ENCODE data around the gene NEIL1. TPM values are rescaled to one million over a fixed set of nuclear protein-coding genes. Genes with fewer than 3 reads are reported as not detected.
"Not testable (repeated sequence)": the region's sequence is repeated elsewhere in the genome, so short reads cannot be mapped to it uniquely, and the experiment has no call there.

NEIL1 gene
- total and polyA plus RNA-seq, 7 experiments from 2014 or later, result 1.7 to 49.9 (median 14.7) TPM

DNA sequence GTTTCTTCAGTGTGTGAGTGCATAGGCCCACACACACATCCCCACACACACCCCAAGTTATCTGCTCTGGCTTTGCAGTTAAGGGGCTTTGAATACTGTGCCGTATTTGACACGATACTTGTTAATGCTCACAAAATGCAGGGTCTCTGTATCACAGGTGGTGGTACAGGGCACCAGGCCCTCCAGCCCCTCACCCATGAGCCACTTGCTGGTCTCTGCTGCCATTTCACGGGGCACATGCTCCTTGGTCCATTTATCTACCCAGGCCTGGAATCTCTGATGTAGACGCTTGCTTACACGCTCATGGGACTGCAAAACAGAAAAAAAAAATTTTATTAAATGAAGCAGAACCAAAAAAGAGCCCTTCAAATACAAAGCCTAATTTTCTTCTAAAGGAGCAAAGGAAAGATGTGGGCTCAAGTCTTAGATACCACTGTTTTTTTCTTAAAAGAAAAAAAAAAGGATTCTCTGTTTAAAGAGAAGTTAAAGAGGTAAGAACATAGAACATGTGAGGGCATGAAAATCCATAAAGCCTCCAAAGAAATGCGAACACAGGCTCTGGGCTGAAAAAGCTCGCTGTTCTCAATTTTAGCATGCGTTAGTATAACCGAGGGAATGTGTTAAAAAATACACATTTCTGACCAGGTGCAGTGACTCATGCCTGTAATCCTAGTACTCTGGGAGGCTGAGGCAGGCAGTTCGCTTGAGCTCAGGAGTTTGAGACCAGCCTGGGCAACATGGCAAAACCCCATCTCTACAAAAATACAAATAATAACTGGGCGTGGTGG lies 25.3 kb downstream of the NEIL1 start:
- peak in 1 of 9 donors; percentile 11 for DNase-seq
- H3K4me3 ChIP-seq (ENCODE audit: low read length), result no peak overlapping the region
- no peaks in the 10 kb centered on the region for H3K27me3 ChIP-seq (ENCODE audit: control insufficient read depth in 2 of 2, insufficient read depth in 2 of 2, low read length in 2 of 2)
- intact Hi-C loops (cut with micrococcal nuclease), result no loop called here
- no peak overlapping the region for H3K27ac ChIP-seq (ENCODE audit: low read depth, low read length)
- peaks cover 10 to 63% (median 28%) of the 10 kb centered on the region in 3 experiments for H3K36me3 ChIP-seq (ENCODE audit: control insufficient read depth in 2 of 3, insufficient read depth in 3 of 3, low read length in 3 of 3)
- ChIA-PET CTCF (no interaction called here), POLR2A (interaction anchor here (0.7 to 6.3 kb wide), 4 partner anchors 9 to 275 kb away, joined by 3 to 94 read pairs (median 4); partner anchors contain the start of gene NEIL1)
- Mint-ChIP-seq H3K27ac (peak overlapping the region in 1 of 9 donors; percentile 65), H3K36me3 (peaks cover 12 to 44% (median 23%) of the 10 kb centered on the region in 5 donors), H3K4me3 (no peak overlapping the region), H3K4me1 (peaks cover 15 to 30% (median 22%) of the 10 kb centered on the region in 7 donors), H3K9me3 (peaks cover 0 to 2% (median 0%) of the 10 kb centered on the region in 11 donors), H3K27me3 (no peaks in the 10 kb centered on the region)
- H3K4me1 ChIP-seq (ENCODE audit: control insufficient read depth in 2 of 2, insufficient read depth in 2 of 2, low read length in 2 of 2), result peaks cover 11 to 15% of the 10 kb centered on the region in 2 donors
- no peaks in the 10 kb centered on the region for H3K9me3 ChIP-seq (ENCODE audit: control insufficient read depth in 2 of 3, low read length in 3 of 3)
- ATAC-seq, result no peak

DNA sequence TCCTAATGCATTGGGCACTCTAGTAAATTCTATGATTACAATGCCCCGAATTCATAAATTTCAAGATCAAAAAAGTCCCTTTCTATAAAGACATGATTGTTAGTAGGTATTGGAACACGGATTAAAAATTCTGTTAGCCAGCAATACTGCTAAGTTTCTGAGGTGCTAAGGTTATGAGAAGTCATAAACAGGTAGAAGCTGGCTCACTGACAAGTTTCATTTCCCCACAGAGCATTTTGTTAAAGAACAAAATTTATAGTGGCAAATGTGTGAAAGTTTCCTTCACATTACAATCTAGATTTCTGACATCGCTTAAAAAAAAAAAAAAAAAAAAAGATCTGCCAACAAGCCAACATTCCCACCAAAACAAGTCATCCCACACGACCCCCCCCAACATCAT lies 33.9 kb downstream of the NEIL1 start:
- H3K27me3 ChIP-seq (ENCODE audit: control insufficient read depth in 2 of 2, insufficient read depth in 2 of 2, low read length in 2 of 2), result no peaks in the 10 kb centered on the region
- DNase-seq (no peak), ATAC-seq (no peak)
- Mint-ChIP-seq H3K4me1 (peaks cover 0 to 4% (median 0%) of the 10 kb centered on the region in 7 donors), H3K27me3 (no peaks in the 10 kb centered on the region), H3K27ac (peak overlapping the region in 2 of 9 donors; percentile 2 to 22), H3K4me3 (no peak overlapping the region), H3K36me3 (peaks cover 8 to 44% (median 22%) of the 10 kb centered on the region in 5 donors), H3K9me3 (no peaks in the 10 kb centered on the region)
- peaks cover 29 to 79% (median 31%) of the 10 kb centered on the region in 3 experiments for H3K36me3 ChIP-seq (ENCODE audit: control insufficient read depth in 2 of 3, insufficient read depth in 3 of 3, low read length in 3 of 3)
- CTCF ChIA-PET, result interaction anchor here (0.7 kb wide), 1 partner anchor 30 kb away, joined by 3 read pairs; no protein-coding TSS in a partner anchor
- H3K4me3 ChIP-seq (ENCODE audit: low read length), result no peak overlapping the region
- POLR2A ChIA-PET, result interaction anchor here (0.6 to 2.2 kb wide), 5 partner anchors 8 to 216 kb away, joined by 3 to 8 read pairs (median 3); no protein-coding TSS in a partner anchor
- H3K27ac ChIP-seq (ENCODE audit: low read depth, low read length), result no peak overlapping the region
- intact Hi-C loops (cut with micrococcal nuclease), result no loop called here
- H3K4me1 ChIP-seq (ENCODE audit: control insufficient read depth in 2 of 2, insufficient read depth in 2 of 2, low read length in 2 of 2), result no peaks in the 10 kb centered on the region
- no peaks in the 10 kb centered on the region for H3K9me3 ChIP-seq (ENCODE audit: control insufficient read depth in 2 of 3, low read length in 3 of 3)

DNA sequence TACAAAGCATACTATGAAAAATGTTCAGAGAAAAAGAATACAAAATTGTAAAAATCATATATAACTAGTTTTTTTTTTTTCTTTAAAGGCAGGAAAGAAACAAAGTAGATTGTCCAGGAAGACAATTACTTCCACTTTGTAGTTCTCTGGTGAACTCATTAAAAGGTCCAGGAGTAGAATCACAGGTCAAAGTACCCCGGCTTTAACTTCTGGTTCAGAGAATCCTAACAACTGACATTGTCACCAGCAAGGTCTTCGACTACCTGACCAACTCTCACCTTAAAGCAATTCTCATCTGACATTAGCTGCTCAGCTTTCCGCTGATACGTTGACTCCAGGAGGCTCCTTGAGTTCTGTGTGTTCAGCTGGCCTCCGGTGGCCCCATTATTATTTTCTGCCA lies 37.1 kb downstream of the NEIL1 start:
- DNase-seq; POLR2A ChIA-PET; H3K4me3 Mint-ChIP-seq; H3K4me1 ChIP-seq (ENCODE audit: control insufficient read depth in 2 of 2, insufficient read depth in 2 of 2, low read length in 2 of 2); H3K9me3 Mint-ChIP-seq; H3K27ac ChIP-seq (ENCODE audit: low read depth, low read length); ATAC-seq; H3K27me3 Mint-ChIP-seq; CTCF ChIA-PET; H3K4me3 ChIP-seq (ENCODE audit: low read length); H3K27me3 ChIP-seq (ENCODE audit: control insufficient read depth in 2 of 2, insufficient read depth in 2 of 2, low read length in 2 of 2); H3K9me3 ChIP-seq (ENCODE audit: control insufficient read depth in 2 of 3, low read length in 3 of 3); H3K4me1 Mint-ChIP-seq: not testable (repeated sequence)
- Mint-ChIP-seq H3K27ac (peak overlapping the region in 1 of 9 donors; percentile 16), H3K36me3 (peaks cover 8 to 46% (median 22%) of the 10 kb centered on the region in 5 donors)
- peaks cover 31 to 88% (median 41%) of the 10 kb centered on the region in 3 experiments for H3K36me3 ChIP-seq (ENCODE audit: control insufficient read depth in 2 of 3, insufficient read depth in 3 of 3, low read length in 3 of 3)
- intact Hi-C loops (cut with micrococcal nuclease), result loop anchor here in 1 of 2 donors (2.0 kb wide), 1 partner anchor 17 kb away; no protein-coding TSS in a partner anchor

DNA sequence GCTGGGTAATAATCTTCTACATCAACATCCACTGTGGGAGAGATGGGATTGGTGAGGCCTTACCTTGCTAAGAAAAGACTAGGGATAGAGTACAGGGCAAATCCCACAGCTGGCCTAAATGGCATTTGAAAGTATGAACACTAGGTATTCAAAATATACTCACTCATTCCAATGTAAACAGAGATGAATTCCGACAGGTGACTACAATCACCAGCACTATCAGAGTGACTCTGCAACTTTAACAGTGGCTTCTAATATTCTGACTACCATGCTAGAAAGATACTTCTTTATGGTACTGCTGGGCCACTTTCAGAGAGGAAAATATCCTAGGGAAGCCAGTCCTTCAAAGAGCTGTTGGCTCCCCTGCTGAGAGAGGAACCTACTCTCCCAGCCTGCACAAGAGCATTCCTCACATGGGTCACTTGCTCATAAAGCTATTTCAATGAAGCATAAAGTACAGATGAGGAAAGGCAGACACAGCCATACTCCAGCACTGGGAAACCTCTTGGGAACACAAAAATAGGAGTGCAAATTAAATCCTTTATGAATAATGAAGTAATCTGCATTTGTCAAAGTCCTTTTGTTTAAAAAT lies 43.0 kb downstream of the NEIL1 start:
- H3K27me3 Mint-ChIP-seq, result no peaks in the 10 kb centered on the region
- CTCF ChIA-PET, result no interaction called here
- no peaks in the 10 kb centered on the region for H3K9me3 Mint-ChIP-seq
- H3K9me3 ChIP-seq (ENCODE audit: control insufficient read depth in 2 of 3, low read length in 3 of 3), result no peaks in the 10 kb centered on the region
- ATAC-seq (no peak), DNase-seq (no peak)
- POLR2A ChIA-PET, result interaction anchor here (0.8 to 1.5 kb wide), 2 partner anchors 10 to 14 kb away, joined by 3 read pairs; no protein-coding TSS in a partner anchor
- H3K27me3 ChIP-seq (ENCODE audit: control insufficient read depth in 2 of 2, insufficient read depth in 2 of 2, low read length in 2 of 2), result no peaks in the 10 kb centered on the region
- intact Hi-C loops (cut with micrococcal nuclease), result no loop called here
- no peak overlapping the region for H3K4me3 ChIP-seq (ENCODE audit: low read length)
- H3K36me3 Mint-ChIP-seq, result peaks cover 8 to 57% (median 26%) of the 10 kb centered on the region in 5 donors
- peaks cover 4 to 16% (median 9%) of the 10 kb centered on the region in 7 donors for H3K4me1 Mint-ChIP-seq
- H3K36me3 ChIP-seq (ENCODE audit: control insufficient read depth in 2 of 3, insufficient read depth in 3 of 3, low read length in 3 of 3), result peaks cover 40 to 98% (median 50%) of the 10 kb centered on the region in 3 experiments
- no peak overlapping the region for H3K4me3 Mint-ChIP-seq
- H3K27ac ChIP-seq (ENCODE audit: low read depth, low read length), result no peak overlapping the region
- peak overlapping the region in 1 of 9 donors; percentile 63 for H3K27ac Mint-ChIP-seq
- H3K4me1 ChIP-seq (ENCODE audit: control insufficient read depth in 2 of 2, insufficient read depth in 2 of 2, low read length in 2 of 2), result peaks cover 0 to 3% of the 10 kb centered on the region in 2 donors

DNA sequence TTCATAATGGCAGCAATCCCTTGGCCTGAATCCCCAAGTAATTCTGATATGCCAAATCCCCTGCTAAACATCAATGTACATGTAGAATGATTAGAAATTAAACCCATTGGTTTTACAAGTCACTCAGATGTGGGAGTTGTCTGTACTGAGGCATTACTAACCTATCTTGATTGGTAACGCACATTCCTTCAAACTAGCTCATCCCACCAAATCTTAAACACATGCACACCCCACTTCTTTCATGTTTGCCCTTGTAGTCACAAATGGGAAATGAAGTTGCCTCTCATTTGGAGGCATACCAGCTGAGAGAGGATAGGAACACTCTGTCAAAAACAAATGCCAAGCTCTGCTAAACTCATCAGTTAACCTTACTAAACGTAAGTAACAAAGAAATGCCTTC lies 50.7 kb downstream of the NEIL1 start:
- Histone ChIP-seq H3K27me3 (ENCODE audit: control insufficient read depth in 2 of 2, insufficient read depth in 2 of 2, low read length in 2 of 2) (no peaks in the 10 kb centered on the region), H3K27ac (ENCODE audit: low read depth, low read length) (no peak overlapping the region), H3K9me3 (ENCODE audit: control insufficient read depth in 2 of 3, low read length in 3 of 3) (no peaks in the 10 kb centered on the region), H3K4me1 (ENCODE audit: control insufficient read depth in 2 of 2, insufficient read depth in 2 of 2, low read length in 2 of 2) (no peaks in the 10 kb centered on the region), H3K36me3 (ENCODE audit: control insufficient read depth in 2 of 3, insufficient read depth in 3 of 3, low read length in 3 of 3) (peaks cover 28 to 89% (median 38%) of the 10 kb centered on the region in 3 experiments), H3K4me3 (ENCODE audit: low read length) (no peak overlapping the region)
- ATAC-seq (no peak), DNase-seq (no peak)
- ChIA-PET POLR2A (interaction anchor here (1.1 kb wide), 1 partner anchor 58 kb away, joined by 4 read pairs; no protein-coding TSS in a partner anchor), CTCF (no interaction called here)
- no peaks in the 10 kb centered on the region for H3K27me3 Mint-ChIP-seq
- no peak overlapping the region for H3K4me3 Mint-ChIP-seq
- peaks cover 0 to 2% (median 0%) of the 10 kb centered on the region in 11 donors for H3K9me3 Mint-ChIP-seq
- H3K4me1 Mint-ChIP-seq, result peaks cover 7 to 14% (median 9%) of the 10 kb centered on the region in 7 donors
- intact Hi-C loops (cut with micrococcal nuclease), result no loop called here
- H3K27ac Mint-ChIP-seq, result peak overlapping the region in 2 of 9 donors; percentile 17 to 71
- H3K36me3 Mint-ChIP-seq, result peaks cover 15 to 49% (median 32%) of the 10 kb centered on the region in 5 donors

DNA sequence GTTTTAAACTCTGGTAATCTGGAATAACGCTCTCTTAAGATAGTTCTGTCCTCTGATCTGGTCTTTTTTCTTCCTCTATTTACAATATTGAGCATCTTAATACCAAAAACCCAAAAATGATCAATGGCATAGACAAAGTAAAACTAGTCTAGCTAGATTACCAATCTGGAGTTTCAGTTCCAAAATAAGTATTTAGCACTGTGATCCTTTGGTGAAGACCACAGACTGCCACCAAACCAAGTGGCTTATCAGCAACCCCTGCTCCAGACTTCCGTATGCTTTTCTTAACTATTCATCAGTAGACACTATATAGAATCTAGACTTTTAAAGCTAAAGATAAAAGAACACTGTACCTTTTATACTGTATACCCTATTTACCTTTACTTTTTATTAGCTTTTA lies 57.1 kb downstream of the NEIL1 start:
- intact Hi-C loops (cut with micrococcal nuclease), result no loop called here
- Histone ChIP-seq H3K36me3 (ENCODE audit: control insufficient read depth in 2 of 3, insufficient read depth in 3 of 3, low read length in 3 of 3) (peaks cover 11 to 91% (median 28%) of the 10 kb centered on the region in 3 experiments), H3K27me3 (ENCODE audit: control insufficient read depth in 2 of 2, insufficient read depth in 2 of 2, low read length in 2 of 2) (no peaks in the 10 kb centered on the region), H3K4me3 (ENCODE audit: low read length) (no peak overlapping the region), H3K9me3 (ENCODE audit: control insufficient read depth in 2 of 3, low read length in 3 of 3) (no peaks in the 10 kb centered on the region), H3K4me1 (ENCODE audit: control insufficient read depth in 2 of 2, insufficient read depth in 2 of 2, low read length in 2 of 2) (no peaks in the 10 kb centered on the region), H3K27ac (ENCODE audit: low read depth, low read length) (no peak overlapping the region)
- Mint-ChIP-seq H3K27me3 (no peaks in the 10 kb centered on the region), H3K4me3 (no peak overlapping the region), H3K9me3 (no peaks in the 10 kb centered on the region), H3K4me1 (peaks cover 0 to 13% (median 7%) of the 10 kb centered on the region in 7 donors), H3K36me3 (peaks cover 9 to 44% (median 37%) of the 10 kb centered on the region in 5 donors), H3K27ac (no peak overlapping the region)
- ChIA-PET CTCF (no interaction called here), POLR2A (no interaction called here)
- ATAC-seq, result no peak
- DNase-seq, result no peak
